GM19372 (cell line): ENCODE results near the gene CBX3.
A peak's percentile ranks its signal among the peaks of the same experiment; 100 is the strongest.
"Not testable (repeated sequence)": the region's sequence is repeated elsewhere in the genome, so short reads cannot be mapped to it uniquely, and the experiment has no call there.

ENCODE experiments used
- ATAC-seq: cut with Tn5 transposase; IDR thresholded peaks from one replicate; pipeline ENCODE4 v1.9.1; 2021; ENCODE audit warnings: mild to moderate bottlenecking, low read depth, moderate library complexity; ENCODE audit not compliant: unreplicated experiment

Gene CBX3

DNA sequence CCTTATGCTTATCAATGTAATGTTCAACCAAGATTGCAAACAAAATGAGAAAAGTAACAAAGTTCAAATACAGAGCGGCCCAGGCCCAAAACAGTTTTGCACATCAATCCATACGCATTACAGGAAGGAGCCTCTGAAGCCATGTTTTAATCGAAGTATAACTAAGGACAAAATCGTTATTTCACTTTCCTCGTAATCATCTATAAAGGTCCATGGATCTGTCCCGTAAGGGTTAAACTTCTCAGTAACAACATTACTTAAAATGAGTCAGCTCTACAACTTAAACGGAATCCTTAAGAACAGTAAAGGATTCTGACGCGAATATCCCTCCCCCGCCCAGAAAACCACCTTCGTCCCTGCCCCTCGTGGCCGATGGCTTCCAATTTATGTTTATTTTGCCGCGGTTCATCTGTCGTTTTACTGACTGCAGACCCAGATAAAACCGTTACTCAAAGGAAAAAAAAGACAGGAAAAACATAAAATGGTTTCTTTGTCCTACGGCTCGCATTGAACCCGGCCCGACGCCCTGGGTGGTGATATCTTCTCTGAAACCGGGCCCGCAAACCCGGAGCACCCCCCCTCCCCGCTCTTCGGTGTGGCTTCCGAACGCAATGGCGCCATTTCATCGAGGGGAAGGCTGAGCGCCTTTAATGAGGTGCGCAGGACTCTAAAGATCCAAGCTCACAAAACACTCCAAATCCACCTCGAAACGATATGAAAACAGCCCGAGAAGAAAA, 2.1 kb upstream of the CBX3 start:
- ATAC-seq = no peak

DNA sequence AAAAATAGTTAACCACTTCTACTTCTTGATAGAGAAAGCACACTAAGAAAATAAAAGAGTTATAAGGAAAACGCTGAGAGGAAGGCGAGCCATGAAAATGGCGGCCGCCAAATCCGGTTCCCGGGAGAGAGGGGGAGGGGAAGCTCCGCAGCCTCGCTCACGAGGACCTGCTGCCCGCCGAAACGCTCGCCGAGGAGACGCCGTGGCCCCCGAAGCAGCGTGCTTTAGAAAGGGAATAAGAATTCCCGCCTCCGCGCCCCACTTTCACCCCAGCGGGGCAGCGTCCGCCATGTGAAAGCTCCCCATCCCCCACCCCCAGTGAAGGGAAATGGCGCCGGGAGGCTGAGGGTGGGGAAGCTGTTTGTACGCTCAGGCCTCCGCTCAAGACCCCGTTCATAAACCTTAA, 1.5 kb upstream of the CBX3 start:
- no peak for ATAC-seq

DNA sequence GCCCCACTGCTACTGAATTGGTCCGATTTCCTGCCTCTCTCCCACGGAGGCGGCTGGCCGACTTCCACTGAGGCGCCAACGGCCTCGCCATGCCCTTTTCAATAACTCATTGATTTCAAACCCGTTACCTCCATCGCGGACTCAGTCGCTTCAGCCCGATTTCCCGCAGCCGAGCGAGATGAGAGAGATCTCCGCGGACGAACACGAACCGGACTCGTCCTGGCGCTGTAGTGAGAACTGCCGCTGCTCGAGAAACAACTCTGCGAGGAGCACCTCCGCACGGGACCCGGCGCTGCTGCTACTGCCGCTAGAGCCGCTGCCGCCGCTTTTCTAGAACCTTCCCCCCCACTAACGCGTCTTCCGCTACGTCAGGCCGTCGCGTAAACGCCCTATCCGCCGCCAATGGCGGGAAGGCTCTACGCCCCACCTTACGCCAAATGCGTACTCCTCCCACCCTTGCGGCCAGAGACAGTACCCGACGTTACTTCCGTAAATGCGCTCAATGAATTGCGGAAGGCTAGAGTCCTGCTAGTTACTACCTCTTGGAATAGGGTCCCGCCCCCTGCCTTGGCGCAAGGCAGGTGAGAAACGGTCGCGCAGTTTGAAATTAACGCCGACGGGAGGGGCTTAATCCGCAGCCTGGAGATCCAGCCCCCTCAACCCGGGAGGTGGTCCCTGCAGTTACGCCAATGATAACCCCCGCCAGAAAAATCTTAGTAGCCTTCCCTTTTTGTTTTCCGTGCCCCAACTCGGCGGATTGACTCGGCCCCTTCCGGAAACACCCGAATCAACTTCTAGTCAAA, 900 bp upstream of the CBX3 start, which contains the start of gene HNRNPA2B1:
Gene HNRNPA2B1, minus strand, starts transcription at position 303 of the 803 bp plus-strand sequence. Its CDS starts 169 bp downstream, at position 134.
- peak; percentile 63 for ATAC-seq

GRCh38 chr7:26202019-26202990, 760 bp downstream of the CBX3 start:
- ATAC-seq = peak; percentile 0

- no peak for ATAC-seq
Observed at GRCh38 chr7:26203016-26203415, 1.5 kb downstream of the CBX3 start.

GRCh38 chr7:26208040-26208439, 6.5 kb downstream of the CBX3 start:
- no peak for ATAC-seq

GRCh38 chr7:26212921-26213718, 11.6 kb downstream of the CBX3 start:
- no peak for ATAC-seq

DNA sequence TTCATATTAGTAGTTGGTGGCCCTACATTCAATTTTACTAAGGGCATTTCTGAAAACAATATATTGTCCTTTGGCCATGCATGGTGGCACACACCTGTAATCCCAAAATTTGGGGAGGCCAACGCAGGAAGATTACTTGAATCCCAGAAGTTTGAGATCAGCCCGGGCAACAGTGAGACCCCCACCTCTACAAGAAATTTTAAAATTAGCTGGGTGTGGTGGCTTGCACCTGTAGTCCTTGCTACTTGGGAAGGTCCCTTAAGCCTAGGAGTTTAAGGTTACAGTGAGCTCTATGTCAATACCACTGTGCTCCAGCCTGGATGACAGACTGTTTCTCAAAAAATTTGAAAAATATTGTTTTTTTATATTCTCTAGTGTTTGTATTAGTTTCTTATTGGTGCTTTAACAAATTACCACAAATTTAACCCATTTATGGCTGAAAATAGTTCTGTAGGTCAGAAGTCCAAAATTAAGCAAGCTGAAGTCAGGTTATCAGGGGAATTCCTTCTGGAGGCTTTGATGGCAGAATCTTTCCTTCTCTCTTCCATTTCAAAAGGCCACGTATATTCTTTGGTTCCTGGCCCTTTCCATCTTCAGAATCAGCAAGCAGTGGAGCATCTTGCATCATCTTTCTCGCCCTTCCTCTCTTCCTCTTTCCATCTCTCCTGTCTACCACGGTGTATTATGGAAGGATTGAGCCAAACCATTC, 12.4 kb downstream of the CBX3 start:
- ATAC-seq = no peak

DNA sequence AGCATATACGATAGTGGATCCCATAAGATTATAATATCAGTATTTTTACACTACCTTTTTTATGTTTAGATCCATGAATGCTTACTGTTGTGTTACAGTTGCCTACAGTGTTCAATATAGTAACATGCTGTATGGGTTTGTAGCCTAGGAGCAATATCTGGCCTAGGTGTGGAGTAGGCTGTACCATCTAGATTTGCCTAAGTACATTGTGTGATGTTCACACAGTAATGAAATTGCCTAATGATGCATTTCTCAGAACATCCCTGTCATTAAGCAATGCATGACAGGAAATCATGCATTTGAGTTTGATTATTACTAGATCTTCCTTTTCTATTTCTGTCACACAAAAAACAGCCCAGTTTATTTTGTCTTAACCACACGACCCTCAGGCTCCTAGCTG, 14.5 kb downstream of the CBX3 start:
- no peak for ATAC-seq

DNA sequence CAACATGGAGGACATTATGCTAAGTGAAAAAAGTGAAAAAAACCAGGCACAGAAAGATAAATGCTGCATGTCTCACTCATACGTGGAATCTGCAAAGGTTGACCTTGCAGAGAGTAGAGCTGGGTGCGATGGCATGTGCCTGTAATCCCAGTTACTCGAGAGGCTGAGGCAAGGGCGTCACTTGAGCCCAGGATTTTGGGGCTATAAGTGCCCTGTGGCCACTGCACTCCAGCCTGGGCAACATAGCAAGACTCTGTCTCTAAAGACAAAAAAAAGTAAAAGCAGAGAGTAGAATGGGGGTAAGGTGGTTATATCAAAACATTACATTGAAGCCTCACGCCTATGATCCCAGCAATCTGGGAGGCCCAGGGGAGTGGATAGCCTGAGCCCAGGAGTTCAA, 22.8 kb downstream of the CBX3 start:
- ATAC-seq = no peak

- no peak for ATAC-seq
Observed at GRCh38 chr7:26227987-26228386, 26.4 kb downstream of the CBX3 start.

- no peak for ATAC-seq
Observed at GRCh38 chr7:26233902-26234511, 32.5 kb downstream of the CBX3 start.

DNA sequence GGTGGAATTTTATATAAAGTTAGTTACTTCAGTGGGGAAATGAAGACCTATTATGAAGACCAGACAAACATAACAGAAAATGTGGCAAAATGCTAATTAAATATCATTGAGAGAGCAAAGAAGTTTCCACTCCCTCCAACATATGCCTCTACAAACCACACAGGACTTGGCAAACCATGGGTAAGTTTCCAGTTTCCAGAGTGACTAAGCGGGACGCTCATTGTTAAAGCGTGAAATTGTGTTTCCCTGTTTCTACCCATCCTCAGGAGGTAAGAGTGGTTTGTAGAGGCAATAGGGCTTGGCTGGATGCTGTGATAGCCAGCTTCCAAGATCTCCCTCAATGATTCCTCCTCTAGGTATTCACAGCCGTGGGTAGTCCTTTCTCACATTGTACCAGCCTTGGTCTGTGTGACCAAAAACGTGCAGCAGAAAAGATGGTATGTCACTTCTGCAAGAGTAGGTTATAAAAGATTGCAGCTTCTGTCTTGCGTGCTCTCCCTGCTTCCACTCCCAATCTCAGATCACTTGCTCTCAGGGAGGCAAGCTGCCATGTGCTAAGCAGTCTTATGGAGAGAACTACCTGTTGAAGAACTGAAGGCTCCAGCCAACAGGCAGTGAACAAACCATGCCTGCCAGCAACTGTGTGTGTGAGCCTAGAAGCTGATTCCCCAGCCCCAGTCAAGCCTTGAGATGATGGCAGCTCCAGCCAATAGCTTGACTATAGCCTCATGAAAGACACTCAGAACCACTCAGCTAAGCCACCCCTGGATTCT, 35.7 kb downstream of the CBX3 start:
- ATAC-seq = no peak

- no peak for ATAC-seq
Observed at GRCh38 chr7:26238032-26238431, 36.5 kb downstream of the CBX3 start.

GRCh38 chr7:26245150-26245549, 43.6 kb downstream of the CBX3 start:
- no peak for ATAC-seq

DNA sequence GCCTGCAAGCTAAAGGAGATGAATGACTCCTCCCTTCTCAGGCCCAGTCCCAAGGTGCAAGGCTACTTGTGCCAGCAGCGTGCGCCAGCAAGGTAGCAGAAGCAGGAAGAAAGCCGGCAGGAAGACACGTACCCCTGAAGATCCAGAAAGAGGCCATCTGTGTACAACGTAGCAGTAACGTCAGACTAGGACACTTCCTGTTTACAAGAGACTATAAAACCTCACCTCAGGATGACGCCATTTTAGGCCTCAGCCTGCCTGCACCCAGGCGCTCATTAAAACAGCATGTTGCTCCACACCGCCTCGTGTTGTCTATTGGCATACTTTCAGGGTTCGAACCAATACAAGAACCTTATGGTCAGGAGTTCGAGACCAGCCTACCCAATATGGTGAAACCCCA, 48.7 kb downstream of the CBX3 start:
- ATAC-seq = no peak

- not testable (repeated sequence) for ATAC-seq
Observed at GRCh38 chr7:26261866-26262265, 60.3 kb downstream of the CBX3 start.
